HepG2 (cell line): ENCODE measurements around the gene TCOF1. TPM values are rescaled to one million over a fixed set of nuclear protein-coding genes. Genes with fewer than 3 reads are reported as not detected.
A peak's percentile ranks its signal among the peaks of the same experiment; 100 is the strongest.

Source experiments
- ATAC-seq: fragments of 200-7000 bp; cut with Tn5 transposase; 3 replicates; pipeline ENCODE4 v1.9.1; 2020; ENCODE audit warnings: mild to moderate bottlenecking, moderate library complexity
- BruUV-seq: library from RNA; stranded (reverse); fragments of 400-500 nt; replicated peaks from 2 replicates; lab custom pipeline; 2021; lab: Mats Ljungman, UMichigan
- CTCF ChIA-PET: fragments of 300-600 bp; formaldehyde crosslinking; extraction: SDS; loops from one replicate; lab custom pipeline; 2021; ENCODE audit warnings: low total read pairs, inconsistent platforms, low intra/inter-chr PET ratio; lab: Yijun Ruan, JAX
- POLR2A ChIA-PET: fragments of 350-600 bp; sonication (Branson Sonifier 250); formaldehyde crosslinking; loops from one replicate; lab custom pipeline; 2020; ENCODE audit warnings: antibody characterized with exemption, inconsistent platforms; lab: Yijun Ruan, JAX
- DNase-seq: peaks from one replicate; pipeline ENCODE4 v3.0.0-alpha.2; 2015; ENCODE audit warnings: low spot score
- FAIRE-seq: peaks from 3 replicates; lab custom pipeline; 2011; peaks lifted over from hg19 to GRCh38; lab: Jason Lieb, UNC
- H2AFZ ChIP-seq: one replicate; pipeline ENCODE4 v1.6.1; 2011; ENCODE audit warnings: low read length, inconsistent platforms
- H3K27ac ChIP-seq: fragments of 300-600 bp; 3 replicates; pipeline ENCODE4 v1.8.0; 2011; ENCODE audit warnings: mixed run types, mild to moderate bottlenecking, mixed read lengths, low read length, inconsistent platforms; ENCODE audit not compliant: insufficient read depth; ENCODE audit errors: extremely low read length
- H3K27me3 ChIP-seq, 2 experiments: fragments of 200-600 bp in 1 of 2; 2 replicates in 1 of 2; 3 replicates in 1 of 2; pipeline versions ENCODE4 v1.6.0 to v1.8.0; 2011; ENCODE audit warnings: low read length in 2 of 2, mild to moderate bottlenecking in 2 of 2, moderate library complexity in 2 of 2, inconsistent platforms in 1 of 2; ENCODE audit not compliant: insufficient read depth in 2 of 2, control insufficient read depth in 1 of 2
- H3K36me3 ChIP-seq, 2 experiments: fragments of 200-600 bp in 1 of 2; replicated peaks in 1 of 2; 2 replicates in 1 of 2; 3 replicates in 1 of 2; pipeline versions ENCODE4 v1.5.1 to v1.8.0; 2011; ENCODE audit warnings: low read length in 2 of 2, inconsistent platforms in 1 of 2; ENCODE audit not compliant: insufficient read depth in 2 of 2, control insufficient read depth in 1 of 2
- H3K4me1 ChIP-seq: 2 replicates; pipeline ENCODE4 v1.5.1; 2012; ENCODE audit warnings: low read length, inconsistent platforms; ENCODE audit not compliant: insufficient read depth
- H3K4me2 ChIP-seq: 2 replicates; pipeline ENCODE4 v1.6.0; 2011; ENCODE audit warnings: low read depth, low read length, inconsistent platforms
- H3K4me3 ChIP-seq, 3 experiments: fragments of 200-600 bp in 1 of 3; sonication (generic), shearing (Covaris generic) in 1 of 3; replicated peaks in 1 of 3; 2 replicates each; pipeline ENCODE4 v1.5.1; 2011 to 2016; ENCODE audit warnings: low read length in 3 of 3, inconsistent platforms in 2 of 3, low read depth in 2 of 3, mild to moderate bottlenecking in 2 of 3, control low read depth in 1 of 3, mixed read lengths in 1 of 3; ENCODE audit not compliant: insufficient read depth in 1 of 3
- H3K79me2 ChIP-seq: one replicate; pipeline ENCODE4 v1.6.1; 2011; ENCODE audit warnings: low read length, inconsistent platforms; ENCODE audit not compliant: insufficient read depth
- H3K9ac ChIP-seq: 2 replicates; pipeline ENCODE4 v1.6.0; 2011; ENCODE audit warnings: mild to moderate bottlenecking, low read depth, low read length, inconsistent platforms; ENCODE audit not compliant: insufficient read depth
- H3K9me3 ChIP-seq: 2 replicates; pipeline ENCODE4 v1.5.1; 2012; ENCODE audit warnings: mild to moderate bottlenecking, low read length
- H4K20me1 ChIP-seq: 2 replicates; pipeline ENCODE4 v1.6.0; 2011; ENCODE audit warnings: inconsistent platforms, mild to moderate bottlenecking, low read length, moderate library complexity; ENCODE audit not compliant: insufficient read depth
- ATF7-NPFF ChIP-seq: sonication (generic); formaldehyde crosslinking; IDR thresholded peaks from 2 replicates; pipeline ENCODE4 v1.8.1; 2023; ENCODE audit warnings: mild to moderate bottlenecking, low read depth, missing genetic modification reagents, moderate library complexity
- ELF3 ChIP-seq: IDR thresholded peaks from 2 replicates; pipeline ENCODE4 v1.6.1; 2016; ENCODE audit warnings: missing genetic modification reagents, missing compliant biosample characterization
- GZF1 ChIP-seq: sonication (generic); formaldehyde crosslinking; IDR thresholded peaks from 2 replicates; pipeline ENCODE4 v1.5.1; 2020; ENCODE audit warnings: mild to moderate bottlenecking, missing genetic modification reagents
- KDM5A ChIP-seq: fragments of 200-600 bp; sonication (generic); IDR thresholded peaks from 2 replicates; pipeline ENCODE4 v1.7.0; 2018; ENCODE audit warnings: antibody characterized with exemption, mild to moderate bottlenecking, low read length, borderline replicate concordance
- SIN3A ChIP-seq: IDR thresholded peaks from 2 replicates; pipeline ENCODE4 v1.6.1; 2011; ENCODE audit warnings: low read depth, mild to moderate bottlenecking, control low read depth, low read length, borderline replicate concordance
- SRF ChIP-seq: IDR thresholded peaks from 2 replicates; pipeline ENCODE4 v1.6.1; 2011; ENCODE audit warnings: mild to moderate bottlenecking, low read depth, low read length, moderate library complexity
- TAF15 ChIP-seq: fragments of 200-400 bp; formaldehyde crosslinking; IDR thresholded peaks from one replicate; pipeline ENCODE4 v1.6.1; 2018; ENCODE audit warnings: mild to moderate bottlenecking, low read depth, low read length; ENCODE audit not compliant: poor library complexity, severe bottlenecking
- TFE3 ChIP-seq: IDR thresholded peaks from 2 replicates; pipeline ENCODE4 v1.6.1; 2016
- ZNF484 ChIP-seq: sonication (generic); formaldehyde crosslinking; IDR thresholded peaks from 2 replicates; pipeline ENCODE4 v1.5.1; 2020; ENCODE audit warnings: mild to moderate bottlenecking, low read depth, missing genetic modification reagents, borderline replicate concordance
- WGBS: methylation state at CpG from one replicate; pipeline ENCODE4 v1.1.6; 2017; ENCODE audit warnings: low lambda C conversion rate; 5-methylcytosine and 5-hydroxymethylcytosine counted together
- in situ Hi-C: cut with HindIII; loops from 2 replicates; pipeline ENCODE4 v1.10.0; 2017; ENCODE audit warnings: low pct_unique_long_range_greater_than_20kb; ENCODE audit not compliant: extremely low pct_ligation_motif_present
- intact Hi-C: fragments of 100-400 bp; cut with micrococcal nuclease; formaldehyde crosslinking; loops from one replicate; pipeline ENCODE4 v1.10.0; 2022; ENCODE audit not compliant: unreplicated experiment
- polyA plus RNA-seq, 8 experiments: library from polyadenylated mRNA; depleted of rRNA in 3 of 8; stranded (reverse) in 7 of 8; unstranded in 1 of 8; fragments of >200 nt; fragmentation: Illumina TruSeq in 4 of 8; extraction: Trizol in 4 of 8; gene quantifications; 2 replicates each; pipeline versions ENCODE4 v1.2.1 to v1.2.3, GENCODE V29; 2011 to 2016; ENCODE audit warnings: low read depth in 4 of 8, missing spikeins in 1 of 8, mixed read lengths in 1 of 8; ENCODE audit not compliant: insufficient read depth in 1 of 8
- total RNA-seq, 5 experiments: library from RNA; depleted of rRNA; stranded (reverse); fragments of >200 nt; fragmentation: Illumina TruSeq; extraction: Trizol; gene quantifications; 2 replicates each; pipeline ENCODE4 v1.2.3, GENCODE V29; 2016; ENCODE audit warnings: low read depth in 1 of 5
- TF ChIP-seq, protein P1 (sequence below): sonication (generic); formaldehyde crosslinking; IDR thresholded peaks from 2 replicates; pipeline ENCODE4 v1.4.0; 2020; ENCODE audit warnings: mild to moderate bottlenecking, missing genetic modification reagents
- TF ChIP-seq, protein P2 (sequence below): IDR thresholded peaks from 2 replicates; pipeline ENCODE4 v1.6.1; 2018; ENCODE audit warnings: missing genetic modification reagents
- TF ChIP-seq, protein P3 (sequence below): fragments of 450-650 bp; IDR thresholded peaks from 2 replicates; pipeline ENCODE4 v1.6.1; 2017; ENCODE audit warnings: mild to moderate bottlenecking

TCOF1 gene
- total and polyA plus RNA-seq, 2 of the 13 experiments (the other 11 are each of a cell fraction or from before 2014, with no cell fraction given) = 10.1 to 41.6 TPM

DNA sequence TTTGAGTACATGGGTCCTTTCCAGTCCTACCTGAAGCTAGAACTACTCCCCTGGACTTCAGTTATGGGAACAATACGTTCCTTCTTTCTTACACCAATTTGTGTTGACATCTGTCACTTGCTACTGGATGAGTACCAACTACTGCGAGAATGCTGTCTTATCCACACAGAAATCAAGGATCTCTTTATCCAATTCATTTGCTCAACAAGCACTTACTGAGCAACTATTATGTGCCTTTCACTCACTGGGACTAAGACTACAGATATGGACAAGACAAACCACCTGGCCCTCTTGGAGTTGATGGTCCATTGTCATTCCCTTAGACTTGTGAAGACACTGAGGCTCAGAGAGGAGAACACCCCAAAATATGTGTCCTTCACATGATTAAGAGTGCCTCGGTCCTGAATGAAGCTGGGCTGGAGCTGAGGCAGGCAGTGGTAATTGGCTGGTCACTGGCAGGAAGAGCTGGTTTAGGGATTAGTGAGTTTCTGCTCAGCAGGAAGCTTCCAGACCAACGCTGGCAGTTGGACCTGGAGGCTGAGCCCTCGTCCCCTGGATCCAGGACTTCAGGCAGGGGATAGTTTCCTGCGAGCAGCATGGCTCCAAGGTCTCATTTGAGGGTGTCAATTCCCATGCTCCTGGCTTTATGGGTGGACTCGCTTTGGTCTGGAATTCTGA lies 46.3 kb upstream of the TCOF1 start:
- WGBS = 91% methylated on average over 4 of the region's 7 CpGs
- DNase-seq (no peak), FAIRE-seq (peak; percentile 4), ATAC-seq (no peak)
- Histone ChIP-seq H3K4me1 (peaks cover 69% of the 10 kb centered on the region), H3K9ac (no peak overlapping the region), H3K4me2 (no peak overlapping the region), H3K36me3 (no peaks in the 10 kb centered on the region), H3K9me3 (no peaks in the 10 kb centered on the region), H2AFZ (no peak overlapping the region), H4K20me1 (no peaks in the 10 kb centered on the region)
- in situ Hi-C loops (no loop called here), intact Hi-C loops (no loop called here)
- CTCF ChIA-PET = no interaction called here
- BruUV-seq = no TSS peak
- TF ChIP-seq GZF1 (CRISPR knock-in tag) (no peak), SIN3A (no peak), ZNF484 (CRISPR knock-in tag) (no peak), TFE3 (CRISPR knock-in tag) (no peak)
- TF ChIP-seq, protein P1, sequence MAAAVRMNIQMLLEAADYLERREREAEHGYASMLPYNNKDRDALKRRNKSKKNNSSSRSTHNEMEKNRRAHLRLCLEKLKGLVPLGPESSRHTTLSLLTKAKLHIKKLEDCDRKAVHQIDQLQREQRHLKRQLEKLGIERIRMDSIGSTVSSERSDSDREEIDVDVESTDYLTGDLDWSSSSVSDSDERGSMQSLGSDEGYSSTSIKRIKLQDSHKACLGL = no peak
- TF ChIP-seq, all 625 proteins: peak for 0
- H3K27ac ChIP-seq = no peak overlapping the region
- no peaks in the 10 kb centered on the region for H3K27me3 ChIP-seq
- H3K79me2 ChIP-seq = no peaks in the 10 kb centered on the region
- POLR2A ChIA-PET = no interaction called here
- H3K4me3 ChIP-seq = no peak overlapping the region

GRCh38 chr5:150312518-150312917 lies 45.0 kb upstream of the TCOF1 start:
- WGBS = 89% methylated on average over 6 of the region's 6 CpGs
- in situ Hi-C loops (no loop called here), intact Hi-C loops (no loop called here)
- H3K4me3 ChIP-seq = no peak overlapping the region
- H4K20me1 ChIP-seq = no peaks in the 10 kb centered on the region
- no peak for FAIRE-seq
- BruUV-seq = no TSS peak
- no peak overlapping the region for H3K4me2 ChIP-seq
- ATAC-seq = no peak
- no peak for DNase-seq
- H3K4me1 ChIP-seq = peaks cover 67% of the 10 kb centered on the region
- ChIA-PET POLR2A (interaction anchor here (0.7 kb wide), 1 partner anchor 359 kb away, joined by 3 read pairs; no protein-coding TSS in a partner anchor), CTCF (no interaction called here)
- no peaks in the 10 kb centered on the region for H3K27me3 ChIP-seq
- no peak overlapping the region for H2AFZ ChIP-seq
- no peaks in the 10 kb centered on the region for H3K9me3 ChIP-seq
- H3K36me3 ChIP-seq = no peaks in the 10 kb centered on the region
- H3K9ac ChIP-seq = no peak overlapping the region
- no peaks in the 10 kb centered on the region for H3K79me2 ChIP-seq
- no peak overlapping the region for H3K27ac ChIP-seq
- no peak for TF ChIP-seq ATF7-NPFF
- no peak for TF ChIP-seq ELF3 (CRISPR knock-in tag)
- TF ChIP-seq, protein P2, sequence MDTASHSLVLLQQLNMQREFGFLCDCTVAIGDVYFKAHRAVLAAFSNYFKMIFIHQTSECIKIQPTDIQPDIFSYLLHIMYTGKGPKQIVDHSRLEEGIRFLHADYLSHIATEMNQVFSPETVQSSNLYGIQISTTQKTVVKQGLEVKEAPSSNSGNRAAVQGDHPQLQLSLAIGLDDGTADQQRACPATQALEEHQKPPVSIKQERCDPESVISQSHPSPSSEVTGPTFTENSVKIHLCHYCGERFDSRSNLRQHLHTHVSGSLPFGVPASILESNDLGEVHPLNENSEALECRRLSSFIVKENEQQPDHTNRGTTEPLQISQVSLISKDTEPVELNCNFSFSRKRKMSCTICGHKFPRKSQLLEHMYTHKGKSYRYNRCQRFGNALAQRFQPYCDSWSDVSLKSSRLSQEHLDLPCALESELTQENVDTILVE (CRISPR knock-in tag) = no peak
- no peak for TF ChIP-seq TAF15
- no peak for TF ChIP-seq SRF
- TF ChIP-seq KDM5A = no peak
- TF ChIP-seq, protein P3, sequence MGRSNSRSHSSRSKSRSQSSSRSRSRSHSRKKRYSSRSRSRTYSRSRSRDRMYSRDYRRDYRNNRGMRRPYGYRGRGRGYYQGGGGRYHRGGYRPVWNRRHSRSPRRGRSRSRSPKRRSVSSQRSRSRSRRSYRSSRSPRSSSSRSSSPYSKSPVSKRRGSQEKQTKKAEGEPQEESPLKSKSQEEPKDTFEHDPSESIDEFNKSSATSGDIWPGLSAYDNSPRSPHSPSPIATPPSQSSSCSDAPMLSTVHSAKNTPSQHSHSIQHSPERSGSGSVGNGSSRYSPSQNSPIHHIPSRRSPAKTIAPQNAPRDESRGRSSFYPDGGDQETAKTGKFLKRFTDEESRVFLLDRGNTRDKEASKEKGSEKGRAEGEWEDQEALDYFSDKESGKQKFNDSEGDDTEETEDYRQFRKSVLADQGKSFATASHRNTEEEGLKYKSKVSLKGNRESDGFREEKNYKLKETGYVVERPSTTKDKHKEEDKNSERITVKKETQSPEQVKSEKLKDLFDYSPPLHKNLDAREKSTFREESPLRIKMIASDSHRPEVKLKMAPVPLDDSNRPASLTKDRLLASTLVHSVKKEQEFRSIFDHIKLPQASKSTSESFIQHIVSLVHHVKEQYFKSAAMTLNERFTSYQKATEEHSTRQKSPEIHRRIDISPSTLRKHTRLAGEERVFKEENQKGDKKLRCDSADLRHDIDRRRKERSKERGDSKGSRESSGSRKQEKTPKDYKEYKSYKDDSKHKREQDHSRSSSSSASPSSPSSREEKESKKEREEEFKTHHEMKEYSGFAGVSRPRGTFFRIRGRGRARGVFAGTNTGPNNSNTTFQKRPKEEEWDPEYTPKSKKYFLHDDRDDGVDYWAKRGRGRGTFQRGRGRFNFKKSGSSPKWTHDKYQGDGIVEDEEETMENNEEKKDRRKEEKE = no peak
- TF ChIP-seq, all 625 proteins: peak for 0
